ENCODE results near the gene AFMID. TPM values are rescaled to one million over a fixed set of nuclear protein-coding genes. Genes with fewer than 3 reads are reported as not detected.

AFMID gene
- total RNA-seq, 1 experiment from 2014 or later, result 65.0 TPM

DNA sequence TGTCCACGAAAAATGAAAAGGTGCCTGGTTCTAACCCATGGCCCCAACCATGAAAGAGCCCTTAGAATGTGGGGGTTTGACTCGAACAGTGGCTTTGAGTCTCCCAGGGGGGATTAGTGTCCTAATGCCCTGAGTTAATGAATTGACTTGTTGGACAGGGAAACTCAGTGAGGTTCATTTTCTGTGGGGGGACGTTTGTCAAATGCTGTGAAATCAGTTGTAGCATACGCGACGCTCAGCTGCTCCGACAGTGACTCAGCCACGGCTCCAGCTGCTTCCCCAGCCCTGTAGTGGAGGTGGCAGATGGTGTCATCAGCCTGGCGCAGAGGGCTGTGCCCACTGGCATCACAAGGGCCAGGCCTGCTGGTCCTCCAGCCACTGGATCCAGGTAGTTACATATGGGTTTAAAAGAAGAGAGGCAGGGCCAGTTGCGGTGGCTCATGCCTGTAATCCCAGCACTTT is 40.3 kb downstream of the AFMID start:
- no peak overlapping the region for H3K27ac ChIP-seq (ENCODE audit: low read depth, low read length, poor library complexity, severe bottlenecking)
- peaks cover 6% of the 10 kb centered on the region for H3K4me1 ChIP-seq (ENCODE audit: insufficient read depth, low read length, poor library complexity, severe bottlenecking)
- no peaks in the 10 kb centered on the region for H3K9me3 ChIP-seq (ENCODE audit: low read depth, low read length, poor library complexity, severe bottlenecking)
- no TSS peak for BruUV-seq (replicated peaks)
- no peak for DNase-seq (ENCODE audit: low spot score)
- peaks cover 29% of the 10 kb centered on the region for H3K36me3 ChIP-seq (ENCODE audit: insufficient read depth, low read length, poor library complexity, severe bottlenecking)
- POLR2A ChIA-PET (ENCODE audit: low non-redundant PET), result interaction anchor here (0.6 kb wide), 1 partner anchor 1580 kb away, joined by 3 read pairs; no protein-coding TSS in a partner anchor
- intact Hi-C loops (cut with micrococcal nuclease; ENCODE audit: unreplicated experiment), result no loop called here
- TF ChIP-seq CTCF (conservative IDR thresholded peaks at IDR 0.05; ENCODE audit: low read depth, low read length), result no peak
- TF ChIP-seq EZH2 (IDR thresholded peaks at IDR 0.05; ENCODE audit: borderline replicate concordance, low read depth, low read length, poor library complexity, severe bottlenecking), result no peak
- CTCF ChIA-PET, result no interaction called here
- H3K4me3 ChIP-seq (ENCODE audit: low read depth, low read length, poor library complexity, severe bottlenecking), result no peak overlapping the region
- peaks cover 20% of the 10 kb centered on the region for H3K27me3 ChIP-seq (replicated peaks; ENCODE audit: insufficient read depth, low read depth, low read length, poor library complexity)

- no peak overlapping the region for H3K4me3 ChIP-seq (ENCODE audit: low read depth, low read length, poor library complexity, severe bottlenecking)
- POLR2A ChIA-PET (ENCODE audit: low non-redundant PET), result interaction anchor here (0.6 kb wide), 1 partner anchor 1580 kb away, joined by 3 read pairs; no protein-coding TSS in a partner anchor
Observed at GRCh38 chr17:78228176-78228575, 41.0 kb downstream of the AFMID start.

DNA sequence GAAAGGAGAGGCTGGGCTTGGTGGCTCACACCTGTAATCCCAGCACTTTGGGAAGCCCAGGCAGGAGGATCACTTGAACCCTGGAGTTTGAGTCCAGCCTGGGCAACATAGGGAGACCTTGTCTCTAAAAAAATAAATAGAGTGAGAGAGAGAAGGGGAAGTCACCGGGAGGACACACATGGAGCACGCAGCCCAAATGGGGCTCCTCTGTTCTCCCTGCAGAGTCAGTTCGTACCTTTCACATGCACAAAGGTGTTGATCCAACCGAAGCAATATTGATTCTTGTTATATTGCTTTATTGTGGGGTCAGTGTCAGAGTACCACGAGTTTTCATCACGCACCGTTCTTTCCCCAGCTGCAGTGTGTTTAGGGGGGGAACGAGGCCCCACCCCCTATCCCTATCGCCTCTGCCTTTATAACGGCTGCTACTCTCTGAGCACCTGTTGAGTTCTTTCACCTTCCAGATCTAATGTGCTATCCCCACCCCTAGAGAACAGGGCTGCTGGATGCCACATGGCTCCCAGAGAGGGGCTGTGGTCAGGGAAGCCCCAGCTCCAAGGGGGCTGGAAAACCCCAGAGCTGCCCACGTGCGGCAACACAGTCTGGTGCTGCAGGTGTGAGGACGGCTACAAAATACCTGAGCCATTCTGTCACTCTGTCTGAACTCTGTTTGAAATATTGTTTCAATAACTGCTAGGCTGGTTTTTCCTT is 43.2 kb downstream of the AFMID start:
- no TSS peak for BruUV-seq (replicated peaks)
- TF ChIP-seq EZH2 (IDR thresholded peaks at IDR 0.05; ENCODE audit: borderline replicate concordance, low read depth, low read length, poor library complexity, severe bottlenecking) (no peak), CTCF (conservative IDR thresholded peaks at IDR 0.05; ENCODE audit: low read depth, low read length) (no peak)
- intact Hi-C loops (cut with micrococcal nuclease; ENCODE audit: unreplicated experiment), result no loop called here
- no peak for DNase-seq (ENCODE audit: low spot score)
- Histone ChIP-seq H3K4me3 (ENCODE audit: low read depth, low read length, poor library complexity, severe bottlenecking) (no peak overlapping the region), H3K36me3 (ENCODE audit: insufficient read depth, low read length, poor library complexity, severe bottlenecking) (no peaks in the 10 kb centered on the region), H3K27ac (ENCODE audit: low read depth, low read length, poor library complexity, severe bottlenecking) (no peak overlapping the region), H3K9me3 (ENCODE audit: low read depth, low read length, poor library complexity, severe bottlenecking) (no peaks in the 10 kb centered on the region), H3K4me1 (ENCODE audit: insufficient read depth, low read length, poor library complexity, severe bottlenecking) (peaks cover 6% of the 10 kb centered on the region), H3K27me3 (replicated peaks; ENCODE audit: insufficient read depth, low read depth, low read length, poor library complexity) (peaks cover 20% of the 10 kb centered on the region)
- ChIA-PET CTCF (no interaction called here), POLR2A (ENCODE audit: low non-redundant PET) (no interaction called here)

More at GRCh38 chr17:78228176-78228575, 41.0 kb downstream of the AFMID start:
- intact Hi-C loops (cut with micrococcal nuclease; ENCODE audit: unreplicated experiment), result no loop called here
- H3K27ac ChIP-seq (ENCODE audit: low read depth, low read length, poor library complexity, severe bottlenecking), result no peak overlapping the region
- peaks cover 6% of the 10 kb centered on the region for H3K4me1 ChIP-seq (ENCODE audit: insufficient read depth, low read length, poor library complexity, severe bottlenecking)
- H3K27me3 ChIP-seq (replicated peaks; ENCODE audit: insufficient read depth, low read depth, low read length, poor library complexity), result peaks cover 20% of the 10 kb centered on the region
- no peak for DNase-seq (ENCODE audit: low spot score)
- H3K36me3 ChIP-seq (ENCODE audit: insufficient read depth, low read length, poor library complexity, severe bottlenecking), result peaks cover 22% of the 10 kb centered on the region
- TF ChIP-seq EZH2 (IDR thresholded peaks at IDR 0.05; ENCODE audit: borderline replicate concordance, low read depth, low read length, poor library complexity, severe bottlenecking) (no peak), CTCF (conservative IDR thresholded peaks at IDR 0.05; ENCODE audit: low read depth, low read length) (no peak)
- no peaks in the 10 kb centered on the region for H3K9me3 ChIP-seq (ENCODE audit: low read depth, low read length, poor library complexity, severe bottlenecking)
- CTCF ChIA-PET, result no interaction called here
- BruUV-seq (replicated peaks), result no TSS peak
